ENCODE data around the gene JPT2.

GRCh38 chr16:1643521-1643920 is 34.6 kb upstream of the JPT2 start:
- no peak for TF ChIP-seq CTCF (IDR thresholded peaks at IDR 0.05)
- TF ChIP-seq POLR2A (IDR thresholded peaks at IDR 0.05): no peak

Data from adrenal gland (tissue), 5 donors.